PFSK-1 (cell line): Measurements from ENCODE around the gene PDCL2.

Source experiments
- FOXP2 ChIP-seq: optimal IDR thresholded peaks from 2 replicates; pipeline ENCODE3; 2011; ENCODE audit warnings: borderline replicate concordance, control low read depth, inconsistent platforms; ENCODE audit not compliant: insufficient read depth; ENCODE audit errors: extremely low read length, extremely low read depth
- POLR2AphosphoS5 ChIP-seq: IDR thresholded peaks from 2 replicates; pipeline ENCODE4 v1.6.1; 2012; ENCODE audit warnings: low read depth, mild to moderate bottlenecking, control low read depth, low read length, moderate library complexity
- SIN3A ChIP-seq: IDR thresholded peaks from 2 replicates; pipeline ENCODE4 v1.6.1; 2012; ENCODE audit warnings: mild to moderate bottlenecking, low read length, moderate library complexity, borderline replicate concordance; ENCODE audit not compliant: insufficient read depth
- TAF1 ChIP-seq: IDR thresholded peaks from 2 replicates; pipeline ENCODE4 v1.6.1; 2012; ENCODE audit warnings: low read length, control low read depth, borderline replicate concordance; ENCODE audit not compliant: insufficient read depth
- TF ChIP-seq, protein P1 (sequence below), 2 experiments: IDR thresholded peaks; 2 replicates each; pipeline versions ENCODE4 v1.6.1 to v1.8.0; 2011 to 2012; ENCODE audit warnings: low read depth in 2 of 2, low read length in 2 of 2, control low read depth in 1 of 2, inconsistent platforms in 1 of 2, mild to moderate bottlenecking in 1 of 2, moderate library complexity in 1 of 2; ENCODE audit not compliant: insufficient read depth in 1 of 2

PDCL2 gene

GRCh38 chr4:55635282-55635681 is 43.2 kb upstream of the PDCL2 start:
- TF ChIP-seq SIN3A = no peak
- TF ChIP-seq TAF1 = no peak

DNA sequence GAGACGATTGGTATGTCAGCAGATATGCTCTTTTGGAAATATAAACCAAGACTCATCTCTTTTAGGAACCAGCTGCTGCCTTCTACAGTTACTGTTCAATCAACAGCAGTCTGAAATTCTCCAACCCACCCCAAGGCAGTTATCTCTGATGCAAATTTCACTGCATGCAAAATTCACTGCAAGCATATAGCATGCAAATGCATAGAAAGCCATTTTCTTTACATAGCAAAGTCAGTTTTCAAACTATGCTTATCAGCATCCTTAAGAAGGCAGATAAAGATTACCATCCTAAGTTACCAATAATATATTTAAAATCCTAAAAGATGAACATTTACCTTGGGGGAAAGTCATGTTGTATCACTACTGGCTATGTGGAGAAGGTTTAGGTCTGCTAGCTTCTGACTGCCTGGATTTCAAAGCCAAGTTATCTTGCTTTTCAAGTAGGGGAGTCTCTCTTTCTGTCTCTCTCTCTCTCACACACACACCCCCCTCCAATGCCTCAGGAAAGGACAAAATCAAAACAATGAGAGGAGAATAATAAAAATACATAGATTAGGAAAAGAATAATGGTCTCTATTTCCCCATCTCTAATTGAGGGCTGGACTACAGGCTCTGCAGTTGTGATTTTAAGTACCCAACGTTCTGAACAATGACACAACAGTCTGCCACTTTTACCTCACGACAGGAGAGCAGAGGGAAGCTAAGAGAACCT is 42.5 kb upstream of the PDCL2 start:
- TF ChIP-seq FOXP2 (no peak), TAF1 (no peak), SIN3A (no peak), POLR2AphosphoS5 (no peak)
- TF ChIP-seq, protein P1, sequence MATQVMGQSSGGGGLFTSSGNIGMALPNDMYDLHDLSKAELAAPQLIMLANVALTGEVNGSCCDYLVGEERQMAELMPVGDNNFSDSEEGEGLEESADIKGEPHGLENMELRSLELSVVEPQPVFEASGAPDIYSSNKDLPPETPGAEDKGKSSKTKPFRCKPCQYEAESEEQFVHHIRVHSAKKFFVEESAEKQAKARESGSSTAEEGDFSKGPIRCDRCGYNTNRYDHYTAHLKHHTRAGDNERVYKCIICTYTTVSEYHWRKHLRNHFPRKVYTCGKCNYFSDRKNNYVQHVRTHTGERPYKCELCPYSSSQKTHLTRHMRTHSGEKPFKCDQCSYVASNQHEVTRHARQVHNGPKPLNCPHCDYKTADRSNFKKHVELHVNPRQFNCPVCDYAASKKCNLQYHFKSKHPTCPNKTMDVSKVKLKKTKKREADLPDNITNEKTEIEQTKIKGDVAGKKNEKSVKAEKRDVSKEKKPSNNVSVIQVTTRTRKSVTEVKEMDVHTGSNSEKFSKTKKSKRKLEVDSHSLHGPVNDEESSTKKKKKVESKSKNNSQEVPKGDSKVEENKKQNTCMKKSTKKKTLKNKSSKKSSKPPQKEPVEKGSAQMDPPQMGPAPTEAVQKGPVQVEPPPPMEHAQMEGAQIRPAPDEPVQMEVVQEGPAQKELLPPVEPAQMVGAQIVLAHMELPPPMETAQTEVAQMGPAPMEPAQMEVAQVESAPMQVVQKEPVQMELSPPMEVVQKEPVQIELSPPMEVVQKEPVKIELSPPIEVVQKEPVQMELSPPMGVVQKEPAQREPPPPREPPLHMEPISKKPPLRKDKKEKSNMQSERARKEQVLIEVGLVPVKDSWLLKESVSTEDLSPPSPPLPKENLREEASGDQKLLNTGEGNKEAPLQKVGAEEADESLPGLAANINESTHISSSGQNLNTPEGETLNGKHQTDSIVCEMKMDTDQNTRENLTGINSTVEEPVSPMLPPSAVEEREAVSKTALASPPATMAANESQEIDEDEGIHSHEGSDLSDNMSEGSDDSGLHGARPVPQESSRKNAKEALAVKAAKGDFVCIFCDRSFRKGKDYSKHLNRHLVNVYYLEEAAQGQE (IDR thresholded peaks at IDR 0.05; ENCODE audit: insufficient read depth in 1 of 2, low read depth in 2 of 2, low read length in 2 of 2) = no peak

- no peak for TF ChIP-seq SIN3A
- no peak for TF ChIP-seq POLR2AphosphoS5
- TF ChIP-seq, protein P1 (IDR thresholded peaks at IDR 0.05; ENCODE audit: insufficient read depth in 1 of 2, low read depth in 2 of 2, low read length in 2 of 2) = no peak
Observed at GRCh38 chr4:55633903-55634302, 41.9 kb upstream of the PDCL2 start.

DNA sequence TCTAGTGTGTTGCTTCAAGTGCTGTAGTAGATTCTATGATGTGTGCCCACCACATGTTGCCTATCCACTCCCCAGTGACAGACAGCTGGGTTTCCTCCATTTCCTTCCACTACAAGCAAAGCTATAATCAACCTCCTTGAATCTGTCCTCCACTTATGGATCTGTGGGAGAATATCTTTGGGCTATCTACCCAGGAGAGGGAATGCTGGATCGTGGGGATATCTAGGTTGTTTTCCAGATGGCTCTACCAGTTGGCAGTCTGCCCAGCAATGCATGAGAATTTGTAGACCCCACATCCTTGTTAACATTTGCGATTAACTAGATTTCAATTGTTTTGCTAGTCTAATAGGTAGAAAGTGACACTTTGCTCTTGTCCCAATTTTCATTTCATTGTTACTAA is 33.8 kb upstream of the PDCL2 start:
- no peak for TF ChIP-seq FOXP2
- TF ChIP-seq TAF1 = no peak
- TF ChIP-seq, protein P1 (IDR thresholded peaks at IDR 0.05; ENCODE audit: insufficient read depth in 1 of 2, low read depth in 2 of 2, low read length in 2 of 2) = no peak
- no peak for TF ChIP-seq POLR2AphosphoS5

DNA sequence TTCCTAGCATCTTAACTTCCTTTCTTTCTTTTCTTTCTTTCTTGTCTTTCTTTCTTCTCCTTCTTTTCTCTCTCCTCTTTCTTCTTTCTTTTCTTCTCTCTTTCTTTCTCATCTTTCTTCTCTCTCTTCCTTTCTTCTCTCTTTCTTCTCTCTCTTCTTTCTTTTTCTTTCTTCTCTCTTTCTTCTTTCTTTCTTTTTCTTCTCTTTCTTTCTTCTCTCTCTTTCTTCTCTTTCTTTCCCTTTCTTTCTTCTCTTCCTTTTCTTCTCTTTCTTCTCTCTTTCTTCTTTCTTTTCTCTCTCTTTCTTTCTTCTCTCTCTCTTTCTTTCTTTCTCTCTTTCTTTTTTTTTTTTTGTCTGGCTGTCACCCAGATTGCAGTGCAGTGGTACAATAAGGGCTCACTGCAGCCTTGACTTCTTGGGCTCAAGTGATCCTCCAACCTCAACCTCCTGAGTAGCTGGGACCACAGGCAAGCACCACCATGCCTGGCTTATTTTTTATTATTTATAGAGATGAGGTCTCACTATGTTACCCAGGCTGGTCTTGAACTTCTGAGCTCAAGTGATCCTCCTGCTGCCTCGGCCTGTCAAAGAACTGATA is 26.6 kb upstream of the PDCL2 start:
- TF ChIP-seq TAF1 = no peak

DNA sequence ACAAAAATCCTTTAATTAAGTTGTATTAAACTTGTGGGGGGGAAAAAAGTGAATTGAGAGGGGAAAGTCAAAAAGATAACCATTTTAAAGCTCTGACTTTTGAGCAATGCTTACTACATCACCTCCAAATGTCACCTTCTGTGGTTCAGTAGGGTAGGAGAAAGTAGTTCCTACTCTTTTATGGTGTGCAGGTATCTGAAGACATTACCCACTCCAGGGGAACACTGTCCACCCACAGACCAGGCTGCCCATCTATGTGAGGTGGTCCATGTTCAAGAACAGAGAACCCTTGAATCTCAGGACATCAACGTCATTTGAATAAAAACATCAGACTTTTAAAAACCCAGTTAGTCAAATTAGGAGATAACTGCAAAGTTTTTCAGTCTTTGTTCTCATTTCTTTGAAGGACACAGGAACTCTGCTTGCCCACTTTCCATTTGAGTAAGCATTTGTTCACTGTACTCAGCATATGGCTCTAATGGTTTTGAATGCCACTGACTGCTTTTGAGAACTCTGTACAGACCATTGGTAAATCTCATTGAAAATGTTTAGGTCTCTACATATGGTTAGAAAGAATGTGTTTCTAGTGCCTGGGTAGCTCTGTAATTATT is 25.6 kb upstream of the PDCL2 start:
- no peak for TF ChIP-seq SIN3A
- TF ChIP-seq, protein P1 (IDR thresholded peaks at IDR 0.05; ENCODE audit: insufficient read depth in 1 of 2, low read depth in 2 of 2, low read length in 2 of 2) = no peak
- TF ChIP-seq POLR2AphosphoS5 = no peak
- TF ChIP-seq TAF1 = no peak
- no peak for TF ChIP-seq FOXP2
